HCT116 (cell line): Measurements from ENCODE around the gene SLBP.

ENCODE experiments used
- CBX3 ChIP-seq: IDR thresholded peaks from 2 replicates; pipeline ENCODE4 v1.6.1; 2012; ENCODE audit warnings: low read depth
- CTCF ChIP-seq, 3 experiments: fragments of 200-600 bp in 1 of 3; sonication (generic) in 1 of 3; IDR thresholded peaks in 2 of 3; conservative IDR thresholded peaks in 1 of 3; 2 replicates each; pipeline ENCODE4 v1.5.1; 2012 to 2017; ENCODE audit warnings: low read depth in 2 of 3, low read length in 2 of 3, antibody characterized with exemption in 1 of 3, borderline replicate concordance in 1 of 3, control low read depth in 1 of 3, mild to moderate bottlenecking in 1 of 3, mixed read lengths in 1 of 3, mixed run types in 1 of 3, moderate library complexity in 1 of 3; ENCODE audit not compliant: insufficient read depth in 1 of 3
- EZH2 ChIP-seq: fragments of 200-600 bp; sonication (generic); IDR thresholded peaks from 2 replicates; pipeline ENCODE4 v1.6.1; 2017; ENCODE audit warnings: antibody characterized with exemption, mixed run types
- EZH2phosphoT487 ChIP-seq: fragments of 200-600 bp; IDR thresholded peaks from 2 replicates; pipeline ENCODE4 v1.6.1; 2018; ENCODE audit warnings: antibody characterized with exemption, borderline replicate concordance
- POLR2A ChIP-seq: IDR thresholded peaks from 2 replicates; pipeline ENCODE4 v1.7.0; 2011; ENCODE audit warnings: borderline replicate concordance; ENCODE audit not compliant: insufficient read depth, insufficient read length; ENCODE audit errors: extremely low read depth
- REST ChIP-seq: IDR thresholded peaks from 2 replicates; pipeline ENCODE4 v1.6.1; 2012; ENCODE audit warnings: low read depth
- SP1 ChIP-seq: IDR thresholded peaks from 2 replicates; pipeline ENCODE4 v1.6.1; 2012; ENCODE audit warnings: low read depth
- TCF7L2 ChIP-seq: IDR thresholded peaks from 2 replicates; pipeline ENCODE4 v1.7.0; 2011; ENCODE audit warnings: borderline replicate concordance, inconsistent platforms; ENCODE audit not compliant: insufficient read depth, insufficient read length; ENCODE audit errors: extremely low read depth
- YY1 ChIP-seq: IDR thresholded peaks from 2 replicates; pipeline ENCODE4 v1.6.1; 2011; ENCODE audit warnings: low read length, low read depth, moderate library complexity, mild to moderate bottlenecking; ENCODE audit not compliant: insufficient replicate concordance; ENCODE audit errors: extremely low read depth
- TF ChIP-seq, protein P1 (sequence below): IDR thresholded peaks from 2 replicates; pipeline ENCODE4 v1.6.1; 2012

DNA sequence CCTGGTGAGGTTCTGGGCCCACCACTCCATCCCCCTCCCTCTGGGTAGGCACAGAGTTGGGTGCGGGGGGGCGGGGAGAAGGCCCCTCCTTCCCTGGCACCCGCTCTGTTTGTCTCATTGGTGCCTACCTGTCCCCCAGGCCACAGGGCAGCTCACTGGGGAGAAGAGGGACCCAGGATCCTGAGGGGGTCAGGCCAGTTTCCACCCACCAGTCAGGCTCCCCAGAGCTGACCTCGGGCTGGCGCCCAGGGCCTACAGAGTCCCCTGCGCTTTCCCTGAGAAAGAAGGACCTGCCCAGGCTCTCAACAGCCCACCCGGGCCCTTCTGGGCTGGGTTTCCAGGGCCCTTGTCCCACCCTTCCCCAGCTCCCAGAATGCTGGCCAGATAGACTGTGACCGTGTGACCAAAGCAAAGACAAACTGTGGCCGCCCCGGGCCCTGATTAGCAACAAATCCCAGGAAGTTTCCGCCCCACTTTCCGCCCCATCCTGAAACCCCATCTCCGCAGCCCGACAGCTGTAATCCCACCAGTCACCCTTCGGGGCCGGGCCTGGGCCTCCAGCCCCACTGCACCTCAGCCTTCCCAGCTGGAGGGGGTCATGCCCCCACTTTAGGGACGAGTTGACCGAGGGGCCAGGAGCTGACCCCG lies 47.2 kb upstream of the SLBP start:
- TF ChIP-seq CTCF (IDR thresholded peaks at IDR 0.05 in 2 of 3, conservative IDR thresholded peaks at IDR 0.05 in 1 of 3; ENCODE audit: borderline replicate concordance in 1 of 3, insufficient read depth in 1 of 3, low read depth in 2 of 3, low read length in 2 of 3) (no peak), EZH2 (no peak), YY1 (no peak), TCF7L2 (no peak), CBX3 (no peak), EZH2phosphoT487 (no peak), SP1 (no peak), REST (no peak), POLR2A (no peak)
- TF ChIP-seq, protein P1, sequence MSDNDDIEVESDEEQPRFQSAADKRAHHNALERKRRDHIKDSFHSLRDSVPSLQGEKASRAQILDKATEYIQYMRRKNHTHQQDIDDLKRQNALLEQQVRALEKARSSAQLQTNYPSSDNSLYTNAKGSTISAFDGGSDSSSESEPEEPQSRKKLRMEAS, result no peak
